HG03060 (cell line): ENCODE data around the gene TMEM141.
"Not testable (repeated sequence)": the region's sequence is repeated elsewhere in the genome, so short reads cannot be mapped to it uniquely, and the experiment has no call there.

Experiments used
- ATAC-seq: cut with Tn5 transposase; IDR thresholded peaks from one replicate; pipeline ENCODE4 v1.9.1; 2021; ENCODE audit warnings: low read depth, moderate number of reproducible peaks; ENCODE audit not compliant: unreplicated experiment

The TMEM141 gene

DNA sequence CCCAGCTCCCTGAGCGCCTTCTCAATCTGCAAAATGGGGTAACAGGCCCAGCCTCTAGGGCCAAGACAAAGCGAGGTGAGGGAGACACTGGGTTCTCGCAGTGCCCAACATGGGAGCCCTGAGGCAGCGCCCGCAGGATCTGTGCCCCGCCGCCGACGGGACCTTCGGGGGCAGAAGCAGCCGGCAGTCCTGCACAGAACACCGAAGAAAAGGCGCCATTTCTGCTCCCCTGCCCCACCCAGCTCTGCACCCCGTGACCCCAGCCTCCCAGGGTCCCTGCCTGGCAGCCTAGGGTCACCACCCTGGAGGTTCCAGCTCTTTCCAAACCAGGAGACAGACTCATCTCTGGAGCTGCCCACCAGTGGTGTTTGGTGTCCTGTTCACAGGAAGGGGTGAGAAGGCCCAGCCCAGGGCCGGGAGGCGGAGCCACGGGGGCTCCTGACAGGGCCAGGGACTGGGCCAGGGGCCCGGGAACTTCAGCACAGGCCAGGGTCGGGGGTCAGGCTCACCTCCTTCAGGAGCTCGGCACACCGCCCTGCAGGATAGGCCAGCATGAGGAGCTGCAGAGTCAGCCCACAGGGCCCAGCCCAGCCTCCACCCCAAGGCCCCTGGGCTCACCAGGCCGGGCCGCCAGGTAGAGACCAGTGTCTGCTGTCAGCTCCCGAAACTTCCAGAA, 36.4 kb upstream of the TMEM141 start:
- no peak for ATAC-seq

GRCh38 chr9:136755302-136756133, 35.6 kb upstream of the TMEM141 start:
- ATAC-seq = not testable (repeated sequence)

- no peak for ATAC-seq
These were observed 35.1 kb upstream of the TMEM141 start for GRCh38 chr9:136756134-136756438.

- ATAC-seq = no peak
These were observed 34.3 kb upstream of the TMEM141 start for GRCh38 chr9:136756836-136757235.

GRCh38 chr9:136757328-136757727, 33.8 kb upstream of the TMEM141 start:
- ATAC-seq = no peak

DNA sequence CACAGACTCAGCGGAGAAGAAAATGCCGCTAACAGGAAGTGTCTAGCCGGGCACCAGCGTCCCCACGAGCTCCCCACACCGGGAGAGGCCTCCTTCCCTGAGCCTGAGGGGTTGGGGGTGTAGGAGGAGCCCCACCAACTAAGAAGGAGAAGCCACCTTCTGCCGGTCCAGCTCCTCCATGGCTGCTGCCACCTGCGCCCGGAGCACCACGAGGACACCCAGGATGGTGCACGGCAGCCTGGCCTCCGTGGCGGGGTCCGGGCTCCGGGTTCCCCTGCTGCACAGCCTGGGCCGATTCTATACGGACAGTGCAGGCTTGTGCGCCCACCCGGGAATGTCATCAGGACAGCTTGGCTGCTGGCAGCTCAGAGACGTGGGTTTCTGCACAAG, 33.4 kb upstream of the TMEM141 start:
- no peak for ATAC-seq

DNA sequence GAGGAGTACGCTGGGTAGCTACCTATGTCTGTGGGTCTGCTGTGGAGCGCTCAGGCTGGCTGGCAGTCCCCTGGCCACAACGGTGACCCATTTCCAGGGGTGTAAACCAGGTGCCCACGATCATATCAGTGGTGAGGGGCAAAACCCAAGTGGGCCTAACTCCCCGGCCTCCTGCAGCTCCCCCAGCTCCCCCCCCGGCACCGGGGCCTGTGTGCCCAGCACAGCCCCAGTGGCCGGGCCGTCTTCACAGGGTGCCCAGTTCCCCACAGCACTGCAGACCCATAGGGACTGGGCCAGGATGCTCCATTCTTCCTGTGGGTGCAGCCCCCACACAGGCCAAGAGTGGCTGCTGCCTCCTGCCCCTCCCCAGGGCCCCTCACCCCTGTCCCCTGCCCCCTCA, 32.1 kb upstream of the TMEM141 start:
- ATAC-seq = no peak

DNA sequence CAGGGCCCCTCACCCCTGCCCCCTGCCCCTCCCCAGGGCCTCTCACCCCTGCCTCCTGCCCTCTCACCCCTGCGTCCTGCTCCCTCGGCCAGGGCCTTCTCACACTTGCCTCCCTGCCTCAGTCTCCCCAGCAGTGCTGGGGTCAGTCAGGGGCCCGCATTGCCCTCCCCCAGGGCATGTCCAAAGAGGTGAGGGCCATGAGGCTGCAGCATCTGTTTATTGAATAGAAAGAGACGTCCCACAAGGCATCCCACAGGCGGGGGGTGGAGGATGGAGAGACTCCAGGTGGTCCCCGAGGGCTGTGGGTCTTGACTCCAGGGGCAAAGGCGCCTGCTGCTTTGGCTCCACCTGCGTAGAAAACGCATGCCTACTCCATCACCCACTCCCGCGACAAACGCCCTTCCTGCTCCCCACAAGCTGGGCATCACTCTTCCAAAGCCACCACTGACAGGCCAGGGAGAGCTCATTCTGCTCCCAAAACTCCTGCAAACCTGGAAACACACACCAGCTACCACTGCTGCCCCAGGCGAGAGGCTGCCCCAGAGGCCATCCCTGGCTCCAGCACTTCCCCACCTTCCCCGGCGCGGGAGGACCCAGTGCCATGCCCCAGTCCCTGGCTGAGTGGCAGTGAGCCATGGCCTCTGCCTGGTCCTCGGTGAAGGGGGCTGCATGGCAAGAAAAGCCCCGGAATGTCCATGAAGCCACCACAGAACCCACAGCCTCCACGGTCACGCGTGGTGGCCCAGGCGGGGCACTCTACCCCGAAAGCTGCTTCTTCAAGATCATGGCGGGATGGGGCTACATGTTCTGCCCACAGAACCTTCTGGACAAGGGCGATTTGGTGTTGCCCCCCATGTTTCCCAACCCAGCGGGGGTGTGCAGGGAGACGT, 31.5 kb upstream of the TMEM141 start:
- ATAC-seq = no peak

GRCh38 chr9:136760424-136760823, 30.7 kb upstream of the TMEM141 start:
- ATAC-seq = no peak

DNA sequence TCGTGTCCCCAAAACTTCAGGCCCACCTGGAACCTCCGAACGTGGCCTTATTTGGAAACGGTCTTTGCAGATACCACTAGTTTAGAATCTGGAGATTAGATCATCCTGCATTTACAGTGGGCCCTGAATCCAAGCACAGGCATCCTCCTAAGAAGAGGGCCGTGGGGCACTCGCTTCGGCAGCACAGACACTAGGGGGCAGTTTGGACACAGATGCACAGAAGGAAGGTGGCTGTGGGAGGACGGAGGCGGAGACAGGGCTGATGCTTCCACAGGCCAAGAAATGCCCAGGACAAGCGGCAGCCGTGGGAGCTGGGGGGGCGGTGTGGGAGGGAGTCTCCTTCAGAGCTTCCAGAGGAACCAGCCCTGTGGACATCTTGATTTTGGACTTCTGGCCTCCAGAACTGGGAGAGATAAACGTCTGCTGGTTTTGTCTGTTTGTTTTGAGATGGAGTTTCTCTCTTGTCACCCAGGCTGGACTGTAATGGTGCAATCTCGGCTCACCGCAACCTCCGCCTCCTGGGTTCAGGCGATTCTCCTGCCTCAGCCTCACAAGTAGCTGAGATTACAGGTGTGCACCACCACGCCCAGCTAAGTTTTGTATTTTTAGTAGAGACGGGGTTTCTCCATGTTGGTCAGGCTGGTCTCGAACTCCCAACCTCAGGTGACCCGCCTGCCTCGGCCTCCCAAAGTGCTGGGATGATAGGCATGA, 30.2 kb upstream of the TMEM141 start:
- not testable (repeated sequence) for ATAC-seq

DNA sequence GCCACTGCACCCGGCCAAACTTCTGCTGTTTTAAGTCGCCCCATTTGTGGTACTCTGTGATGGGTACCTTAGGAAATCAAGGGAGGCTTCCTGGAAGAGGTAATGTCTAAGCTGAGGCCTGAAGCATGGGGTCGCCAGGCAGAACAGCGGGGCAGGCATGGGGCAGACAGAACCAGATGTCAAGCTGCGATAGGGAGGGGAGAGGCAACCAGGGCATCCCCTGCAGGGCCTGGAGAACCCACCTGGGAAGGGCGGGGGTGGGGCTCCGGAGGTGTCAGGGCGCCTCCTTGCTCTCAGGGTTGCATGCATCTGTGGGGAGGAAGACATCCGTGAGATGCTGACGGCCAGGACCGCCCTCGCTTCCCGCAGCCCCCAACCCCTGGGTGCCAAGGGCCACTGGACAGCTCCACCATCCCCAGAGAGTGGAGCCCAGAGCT, 29.6 kb upstream of the TMEM141 start:
- ATAC-seq = no peak

DNA sequence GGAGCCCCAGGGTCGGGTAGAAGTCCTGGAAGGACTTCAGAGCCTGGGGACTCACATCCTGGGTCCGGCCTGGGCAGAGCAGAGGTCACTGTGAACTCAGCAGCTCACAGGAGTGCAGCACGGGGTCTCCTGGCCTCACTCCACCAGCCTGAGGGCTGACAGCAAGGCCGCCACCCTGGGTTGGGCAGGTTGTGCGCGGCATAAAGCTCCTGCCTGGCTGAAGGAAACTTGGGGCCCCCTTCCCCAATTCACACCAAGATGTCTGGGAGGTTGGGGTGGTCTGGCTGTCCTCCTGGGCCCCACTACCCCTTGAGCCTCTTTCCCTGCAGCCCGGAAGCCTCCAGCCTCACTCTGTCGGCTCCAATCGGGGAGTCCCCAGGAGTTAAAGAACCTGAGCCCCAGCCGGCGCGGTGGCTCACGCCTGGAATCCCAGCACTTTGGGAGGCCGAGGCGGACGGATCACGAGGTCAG, 28.9 kb upstream of the TMEM141 start:
- ATAC-seq = no peak

DNA sequence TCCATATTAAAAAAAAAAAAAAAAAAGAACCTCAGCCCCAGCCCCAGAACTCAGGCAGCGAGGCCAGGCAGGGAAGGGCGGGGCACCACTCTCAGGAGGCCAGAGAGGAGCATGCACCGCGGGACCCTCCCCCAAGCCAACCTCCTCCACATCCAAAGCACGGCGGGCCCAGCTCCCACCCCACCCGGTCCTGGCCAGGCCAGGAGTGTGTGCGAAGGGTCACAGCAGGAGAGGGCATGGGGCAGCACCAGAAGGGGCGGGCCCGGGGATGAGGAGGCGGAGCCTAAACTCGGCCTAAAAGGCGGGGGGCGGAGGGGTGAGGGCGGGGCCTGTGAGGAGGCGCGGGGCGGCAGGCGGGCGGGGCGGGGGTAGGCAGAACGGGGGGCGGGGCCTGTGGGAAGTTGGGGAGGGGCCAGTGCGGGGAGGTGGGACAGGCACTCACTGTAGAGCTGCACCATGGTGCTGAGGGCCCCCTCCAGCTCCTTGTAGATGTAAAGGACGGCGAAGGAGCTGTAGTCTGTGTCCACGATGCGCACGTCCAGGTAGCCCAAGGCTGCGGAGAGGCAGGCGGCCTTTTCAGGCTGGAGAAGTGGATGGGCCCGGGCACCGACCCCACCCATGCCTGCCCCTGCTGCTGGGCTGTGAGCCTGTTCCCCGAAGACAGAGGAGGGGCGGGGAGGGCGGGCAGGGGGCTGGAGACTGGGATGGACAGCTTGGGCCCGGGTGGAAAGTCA, 28.1 kb upstream of the TMEM141 start:
- ATAC-seq = no peak

DNA sequence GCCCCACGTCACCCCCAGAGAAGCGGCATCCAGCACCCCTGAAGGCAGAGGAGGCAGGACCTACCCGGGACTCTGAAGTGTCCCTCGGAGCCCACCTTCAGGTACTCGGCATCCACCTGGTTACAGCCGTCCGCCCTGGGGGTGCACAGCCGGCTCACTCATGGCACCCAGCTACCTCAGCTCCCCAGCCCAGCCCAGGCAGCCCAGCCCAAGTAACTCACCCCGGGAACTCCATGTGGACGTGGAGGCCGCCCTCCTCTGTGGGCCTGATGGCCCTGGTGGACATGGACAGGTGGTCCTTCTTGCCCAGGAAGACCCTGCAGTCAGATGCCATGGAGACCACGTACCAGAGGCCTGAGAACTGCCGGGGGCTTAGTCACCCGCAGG, 27.5 kb upstream of the TMEM141 start:
- ATAC-seq = no peak

- no peak for ATAC-seq
These were observed 26.7 kb upstream of the TMEM141 start, which contains the start of gene LCN15 for GRCh38 chr9:136764301-136764891. TSS of gene LCN15 (minus strand) at chr9:136764518. CDS start at chr9:136764488, 30 bp downstream.

DNA sequence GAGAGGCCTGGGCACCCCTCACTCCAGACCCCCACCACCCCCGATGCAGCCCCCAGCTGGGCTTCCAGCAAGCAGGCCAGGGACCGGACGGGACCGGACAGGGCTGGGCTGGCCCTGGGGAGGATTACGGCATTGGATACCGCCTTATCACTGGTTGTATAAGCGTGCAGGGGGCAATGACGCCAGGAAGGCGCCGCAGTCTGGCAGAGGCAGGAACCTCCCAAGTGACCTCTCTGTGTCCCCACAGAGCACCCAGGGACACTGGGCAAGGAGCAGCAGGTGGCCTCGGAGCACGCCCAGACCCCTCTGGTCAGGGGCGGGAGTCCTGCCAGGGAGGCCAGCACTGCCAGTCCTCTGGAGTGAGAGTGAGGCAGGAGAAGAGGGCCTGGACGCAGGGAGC, 26.1 kb upstream of the TMEM141 start:
- no peak for ATAC-seq

DNA sequence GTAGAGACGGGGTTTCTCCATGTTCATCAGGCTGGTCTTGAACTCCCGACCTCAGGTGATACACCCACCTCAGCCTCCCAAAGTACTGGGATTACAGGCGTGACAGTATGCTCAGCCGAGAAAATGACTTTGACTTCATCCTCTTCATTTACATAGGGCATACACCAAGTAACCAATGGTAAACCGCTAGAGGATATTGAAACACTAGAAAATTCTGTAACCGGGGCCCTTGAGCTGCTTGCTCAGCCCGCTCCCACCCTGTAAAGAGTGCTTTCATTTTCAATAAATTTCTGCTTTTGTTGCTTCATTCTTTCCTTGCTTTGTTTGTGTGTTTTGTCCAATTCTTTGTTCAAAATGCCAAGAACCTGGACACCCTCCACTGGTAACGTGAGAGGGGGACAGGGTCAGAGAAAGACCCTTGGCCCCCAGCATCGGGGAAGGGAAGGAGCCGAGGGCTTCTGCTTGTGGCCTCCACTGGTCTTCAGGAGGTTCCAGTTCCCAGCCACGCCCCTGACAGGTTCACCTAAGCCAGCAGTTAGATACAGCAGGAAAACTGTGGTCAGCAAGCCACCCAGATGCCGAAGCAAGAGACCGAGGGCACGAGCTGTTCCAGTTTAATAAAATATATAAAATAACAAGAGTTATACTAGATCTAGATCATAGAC, 25.3 kb upstream of the TMEM141 start:
- ATAC-seq = not testable (repeated sequence)

DNA sequence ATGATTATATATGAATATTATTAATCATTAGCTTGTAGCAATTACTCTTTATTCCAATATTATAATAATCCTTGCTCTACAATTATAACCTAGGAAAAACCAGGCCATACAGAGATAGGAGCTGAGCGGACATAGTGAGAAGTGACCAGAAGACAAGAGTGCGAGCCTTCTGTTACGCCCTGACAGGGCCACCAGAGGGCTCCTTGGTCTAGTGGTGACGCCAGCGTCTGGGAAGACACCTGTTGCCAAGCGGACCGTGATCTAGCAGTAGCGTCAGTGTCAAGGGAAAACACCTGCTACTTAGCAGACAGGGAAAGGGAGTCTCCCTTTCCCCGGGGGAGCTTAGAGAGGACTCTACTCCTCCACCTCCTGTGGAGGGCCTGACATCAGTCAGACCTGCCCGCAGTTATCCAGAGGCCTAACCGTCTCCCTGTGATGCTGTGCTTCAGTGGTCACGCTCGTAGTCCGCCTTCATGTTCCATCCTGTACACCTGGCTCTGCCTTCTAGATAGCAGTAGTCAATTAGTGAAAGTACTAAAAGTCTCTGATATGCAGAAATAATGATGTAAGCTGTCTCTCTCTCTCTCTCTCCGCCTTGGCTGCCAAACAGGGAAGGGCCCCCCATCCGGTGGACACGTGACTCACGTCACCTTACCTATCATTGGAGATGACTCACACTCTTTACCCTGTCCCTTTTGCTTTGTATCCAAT, 24.6 kb upstream of the TMEM141 start:
- not testable (repeated sequence) for ATAC-seq
